Muscle of back (tissue), 11 donors: ENCODE measurements around the gene TXNRD3. TPM values are rescaled to one million over a fixed set of nuclear protein-coding genes. Genes with fewer than 3 reads are reported as not detected.

ENCODE experiments used
- DNase-seq, 3 donors: peaks; one replicate each; pipeline versions ENCODE4 v3.0.0 to v3.0.0-alpha.2; 2013
- polyA plus RNA-seq, 10 donors: library from polyadenylated mRNA; unstranded; fragments of 120-200 nt; gene quantifications; one replicate each; pipeline ENCODE4 v1.2.1, GENCODE V29; 2013; ENCODE audit not compliant: insufficient read length in 10 of 10

The TXNRD3 gene
- polyA plus RNA-seq, 10 donors: 8.3 to 13.7 (median 9.8) TPM

- no peak for DNase-seq
Measured at GRCh38 chr3:126672741-126673140, 17.8 kb upstream of the TXNRD3 start.

- no peak for DNase-seq
Measured at GRCh38 chr3:126672340-126672739, 17.4 kb upstream of the TXNRD3 start.

- DNase-seq: no peak
Measured at GRCh38 chr3:126671521-126671920, 16.6 kb upstream of the TXNRD3 start.

- no peak for DNase-seq
Measured at GRCh38 chr3:126668450-126669401, 13.8 kb upstream of the TXNRD3 start.

GRCh38 chr3:126667631-126668449, 12.9 kb upstream of the TXNRD3 start:
- no peak for DNase-seq

GRCh38 chr3:126666658-126667528, 12.0 kb upstream of the TXNRD3 start:
- no peak for DNase-seq

GRCh38 chr3:126665959-126666657, 11.2 kb upstream of the TXNRD3 start:
- DNase-seq: no peak

GRCh38 chr3:126665221-126665936, 10.5 kb upstream of the TXNRD3 start:
- no peak for DNase-seq

GRCh38 chr3:126664591-126665214, 9.8 kb upstream of the TXNRD3 start:
- DNase-seq: no peak

GRCh38 chr3:126663750-126664149, 8.8 kb upstream of the TXNRD3 start:
- DNase-seq: no peak

- no peak for DNase-seq
Measured at GRCh38 chr3:126663257-126663656, 8.3 kb upstream of the TXNRD3 start.

- DNase-seq: no peak
Measured at GRCh38 chr3:126661532-126662364, 6.8 kb upstream of the TXNRD3 start.

GRCh38 chr3:126659915-126660886, 5.3 kb upstream of the TXNRD3 start:
- no peak for DNase-seq

GRCh38 chr3:126658584-126658983, 3.7 kb upstream of the TXNRD3 start:
- DNase-seq: no peak

- no peak for DNase-seq
Measured at GRCh38 chr3:126657901-126658300, 3.0 kb upstream of the TXNRD3 start.

- no peak for DNase-seq
Measured at GRCh38 chr3:126656371-126657134, 1.6 kb upstream of the TXNRD3 start.

GRCh38 chr3:126655887-126656286, 963 bp upstream of the TXNRD3 start:
- no peak for DNase-seq
